ENCODE measurements around the gene OR1D5. TPM values are rescaled to one million over a fixed set of nuclear protein-coding genes. Genes with fewer than 3 reads are reported as not detected.
"Not testable (repeated sequence)": the region's sequence is repeated elsewhere in the genome, so short reads cannot be mapped to it uniquely, and the experiment has no call there.

Gene OR1D5
- polyA plus RNA-seq (2013, experiment 1 of 2), result not detected
- not detected for polyA plus RNA-seq (2013, experiment 2 of 2)

DNA sequence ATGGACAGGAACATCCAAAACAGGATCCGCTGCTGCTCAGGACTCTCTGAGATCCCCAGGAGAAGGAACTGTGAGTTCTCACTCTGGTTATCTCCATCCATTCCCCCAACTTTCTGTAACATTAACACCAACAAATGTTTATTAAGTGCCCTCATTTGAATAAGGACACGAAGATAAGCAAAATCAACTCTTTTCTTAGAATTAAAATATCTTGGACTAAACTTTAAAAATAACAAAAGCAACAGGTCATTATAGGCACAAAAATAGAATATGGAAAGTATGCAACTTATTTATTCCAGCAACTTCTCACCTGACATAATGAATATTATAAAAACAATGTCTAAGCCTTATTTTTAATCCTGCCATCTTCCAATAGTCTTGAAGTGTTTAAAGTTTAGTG lies at the start of gene OR1D5:
Gene OR1D5, minus strand, starts transcription at position 101 of the 400 bp plus-strand sequence. Its CDS starts 0 bp downstream, at position 101.
- H3K9ac ChIP-seq (ENCODE audit: low read depth, low read length); H3K4me3 ChIP-seq (ENCODE audit: low read length); H3K27ac ChIP-seq (ENCODE audit: low read depth, low read length); H3K9me3 ChIP-seq (ENCODE audit: insufficient read depth, low read depth, low read length); H3K36me3 ChIP-seq (ENCODE audit: insufficient read depth, low read length); H3K4me1 ChIP-seq (ENCODE audit: insufficient read depth, low read length); H3K27me3 ChIP-seq (ENCODE audit: insufficient read depth, low read length): not testable (repeated sequence)
- 100% methylated on average over 1 of the region's 2 CpGs for WGBS

DNA sequence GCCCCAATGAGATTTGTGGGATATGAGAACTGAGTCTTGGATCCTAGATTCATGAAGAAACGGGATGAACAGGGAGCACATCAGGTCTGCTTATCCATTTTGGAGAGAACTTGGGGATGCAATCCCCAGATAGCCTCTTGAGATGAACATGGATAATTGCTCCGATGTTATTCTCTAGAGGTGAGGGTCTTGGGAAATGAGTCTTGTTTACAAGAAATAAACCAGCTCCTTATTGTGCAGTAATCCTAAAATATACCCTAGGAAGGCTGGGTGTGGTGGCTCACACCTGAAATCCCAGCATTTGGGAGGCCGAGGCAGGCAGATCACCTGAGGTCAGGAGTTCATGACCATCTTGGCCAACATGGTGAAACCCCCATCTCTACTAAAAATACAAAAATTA lies 40.9 kb upstream of the OR1D5 start, which contains the start of gene OR1D2:
Gene OR1D2, minus strand, starts transcription at position 101 of the 400 bp plus-strand sequence. CDS start 11,426 bp downstream, outside the sequence.
- no peaks in the 10 kb centered on the region for H3K27me3 ChIP-seq (ENCODE audit: insufficient read depth, low read length)
- H3K4me3 ChIP-seq (ENCODE audit: low read length), result no peak within 1 kb of the TSS
- peaks cover 44% of the 10 kb centered on the region for H3K9me3 ChIP-seq (ENCODE audit: insufficient read depth, low read depth, low read length)
- no peaks in the 10 kb centered on the region for H3K36me3 ChIP-seq (ENCODE audit: insufficient read depth, low read length)
- no peaks in the 10 kb centered on the region for H3K4me1 ChIP-seq (ENCODE audit: insufficient read depth, low read length)
- H3K27ac ChIP-seq (ENCODE audit: low read depth, low read length), result no peak within 1 kb of the TSS
- WGBS, result 74% methylated on average over 3 of the region's 3 CpGs
- H3K9ac ChIP-seq (ENCODE audit: low read depth, low read length), result no peak within 1 kb of the TSS

GRCh38 chr17:3073850-3074249 lies 10.4 kb upstream of the OR1D5 start:
- not testable (repeated sequence) for H3K36me3 ChIP-seq (ENCODE audit: insufficient read depth, low read length); H3K27me3 ChIP-seq (ENCODE audit: insufficient read depth, low read length); H3K9ac ChIP-seq (ENCODE audit: low read depth, low read length); H3K4me3 ChIP-seq (ENCODE audit: low read length); H3K9me3 ChIP-seq (ENCODE audit: insufficient read depth, low read depth, low read length); H3K27ac ChIP-seq (ENCODE audit: low read depth, low read length); H3K4me1 ChIP-seq (ENCODE audit: insufficient read depth, low read length)
- 82% methylated on average over 4 of the region's 4 CpGs for WGBS

GRCh38 chr17:3065192-3065591 lies 1.8 kb upstream of the OR1D5 start:
- H3K4me1 ChIP-seq (ENCODE audit: insufficient read depth, low read length); H3K36me3 ChIP-seq (ENCODE audit: insufficient read depth, low read length); H3K9me3 ChIP-seq (ENCODE audit: insufficient read depth, low read depth, low read length); H3K9ac ChIP-seq (ENCODE audit: low read depth, low read length); H3K27ac ChIP-seq (ENCODE audit: low read depth, low read length); H3K27me3 ChIP-seq (ENCODE audit: insufficient read depth, low read length); H3K4me3 ChIP-seq (ENCODE audit: low read length): not testable (repeated sequence)
- WGBS, result no CpG with 5 or more reads among the region's 1 CpG

GRCh38 chr17:3062824-3063377 lies 506 bp downstream of the OR1D5 start:
- not testable (repeated sequence) for H3K36me3 ChIP-seq (ENCODE audit: insufficient read depth, low read length); H3K27ac ChIP-seq (ENCODE audit: low read depth, low read length); H3K4me1 ChIP-seq (ENCODE audit: insufficient read depth, low read length); H3K27me3 ChIP-seq (ENCODE audit: insufficient read depth, low read length); H3K4me3 ChIP-seq (ENCODE audit: low read length); H3K9ac ChIP-seq (ENCODE audit: low read depth, low read length); H3K9me3 ChIP-seq (ENCODE audit: insufficient read depth, low read depth, low read length)
- WGBS, result 80% methylated on average over 8 of the region's 8 CpGs

DNA sequence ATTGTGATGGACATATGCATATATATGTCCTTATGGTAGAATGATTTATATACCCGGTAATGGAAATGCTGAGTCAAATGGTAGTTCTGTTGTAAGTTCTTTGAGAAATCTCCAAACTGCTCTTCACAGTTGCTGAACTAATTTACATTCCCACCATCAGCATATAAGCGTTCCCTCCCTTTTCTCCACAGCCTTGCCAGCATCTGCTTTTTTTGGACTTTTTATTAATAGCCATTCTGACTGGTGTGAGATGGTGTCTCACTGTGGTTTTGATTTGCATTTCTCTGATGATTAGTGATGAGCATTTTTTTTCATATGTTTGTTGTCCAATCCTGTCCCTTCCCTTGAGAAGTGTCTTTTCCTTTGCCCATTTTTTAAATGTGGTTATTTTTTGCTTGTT lies 8.5 kb downstream of the OR1D5 start:
- H3K36me3 ChIP-seq (ENCODE audit: insufficient read depth, low read length); H3K27me3 ChIP-seq (ENCODE audit: insufficient read depth, low read length); H3K27ac ChIP-seq (ENCODE audit: low read depth, low read length); H3K9me3 ChIP-seq (ENCODE audit: insufficient read depth, low read depth, low read length); H3K9ac ChIP-seq (ENCODE audit: low read depth, low read length); H3K4me3 ChIP-seq (ENCODE audit: low read length); H3K4me1 ChIP-seq (ENCODE audit: insufficient read depth, low read length): not testable (repeated sequence)
- WGBS, result no CpG with 5 or more reads among the region's 2 CpGs

DNA sequence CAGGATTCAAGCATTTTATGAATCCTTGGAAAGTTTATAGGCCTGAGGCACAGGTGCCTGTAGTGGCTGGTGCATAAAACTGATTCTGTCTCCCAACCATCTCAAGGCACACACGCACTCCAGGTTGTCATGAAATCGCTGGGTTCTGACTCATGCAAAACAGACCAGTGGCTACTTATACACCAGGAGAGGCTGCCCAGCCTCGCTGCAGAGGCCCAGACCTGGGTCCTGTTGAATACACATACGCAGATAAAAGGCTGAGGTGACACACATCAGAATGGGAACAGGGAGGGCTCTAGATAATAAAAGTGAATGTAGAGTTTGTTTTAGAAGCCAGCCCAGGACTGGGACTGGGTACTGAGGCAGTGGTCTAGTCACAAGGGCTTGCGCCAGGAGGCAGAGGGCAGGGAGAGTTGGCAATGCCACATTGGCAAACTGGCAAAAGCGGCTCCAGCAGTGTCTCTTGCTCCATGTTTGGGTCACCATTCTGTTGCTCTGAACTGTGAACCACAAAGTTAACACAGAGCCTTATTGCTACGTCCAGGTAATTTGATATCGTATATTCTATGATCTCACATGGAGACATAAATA lies 13.6 kb downstream of the OR1D5 start:
- Histone ChIP-seq H3K27ac (ENCODE audit: low read depth, low read length) (no peak overlapping the region), H3K4me1 (ENCODE audit: insufficient read depth, low read length) (0 out of 2 replicates have a peak, but pooled peaks cover 3% of the 10 kb centered on the region), H3K9me3 (ENCODE audit: insufficient read depth, low read depth, low read length) (no peaks in the 10 kb centered on the region), H3K27me3 (ENCODE audit: insufficient read depth, low read length) (no peaks in the 10 kb centered on the region), H3K4me3 (ENCODE audit: low read length) (peak overlapping the region; percentile 60), H3K9ac (ENCODE audit: low read depth, low read length) (0 out of 2 replicates have a peak overlapping the region, but pooled peaks have one; percentile 48), H3K36me3 (ENCODE audit: insufficient read depth, low read length) (no peaks in the 10 kb centered on the region)
- 95% methylated on average over 8 of the region's 8 CpGs for WGBS

DNA sequence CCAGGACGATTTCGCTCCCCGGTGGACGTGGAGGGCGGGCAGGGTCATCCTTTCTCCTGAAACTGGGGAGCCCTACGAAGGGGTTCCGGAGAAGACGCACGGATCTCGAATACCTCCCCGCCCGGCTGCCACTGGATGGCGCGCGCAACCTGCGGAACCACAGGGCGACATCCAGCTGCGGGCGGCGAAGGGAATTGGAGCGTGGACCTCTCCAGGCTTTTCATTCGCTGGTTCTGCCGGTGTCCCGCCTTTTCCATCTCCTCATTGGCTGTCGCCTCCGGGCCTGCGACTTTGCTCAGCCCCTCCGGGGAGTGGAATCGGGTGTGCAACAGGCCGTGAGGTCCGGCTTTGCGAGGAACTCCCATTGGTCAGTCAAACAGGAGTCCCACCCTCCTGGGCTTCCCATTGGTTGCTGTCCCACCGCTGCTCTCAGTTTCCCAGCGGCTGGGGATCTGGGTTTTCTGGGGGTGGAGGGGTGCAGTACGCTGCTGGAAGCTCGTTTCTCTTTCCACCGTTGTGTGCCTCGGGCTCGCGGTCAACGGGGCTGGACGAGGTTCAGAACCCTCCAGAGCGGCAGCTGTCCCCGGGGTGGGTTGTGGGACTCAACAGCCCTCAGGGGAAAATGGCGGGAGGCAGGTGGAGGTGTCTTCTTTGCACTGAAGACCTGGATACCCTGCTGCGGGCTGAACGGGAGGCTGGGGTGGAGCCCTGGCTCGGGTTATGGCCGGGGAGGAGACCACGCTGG lies 14.5 kb downstream of the OR1D5 start:
- WGBS, result 2% methylated on average over 50 of the region's 50 CpGs

GRCh38 chr17:3046753-3047152 lies 16.7 kb downstream of the OR1D5 start:
- no peak overlapping the region for H3K9ac ChIP-seq (ENCODE audit: low read depth, low read length)
- H3K27me3 ChIP-seq (ENCODE audit: insufficient read depth, low read length), result no peaks in the 10 kb centered on the region
- H3K4me1 ChIP-seq (ENCODE audit: insufficient read depth, low read length), result 0 out of 2 replicates have a peak, but pooled peaks cover 3% of the 10 kb centered on the region
- no peaks in the 10 kb centered on the region for H3K36me3 ChIP-seq (ENCODE audit: insufficient read depth, low read length)
- H3K4me3 ChIP-seq (ENCODE audit: low read length), result no peak overlapping the region
- no peak overlapping the region for H3K27ac ChIP-seq (ENCODE audit: low read depth, low read length)
- peaks cover 17% of the 10 kb centered on the region for H3K9me3 ChIP-seq (ENCODE audit: insufficient read depth, low read depth, low read length)
- WGBS, result 75% methylated on average over 1 of the region's 3 CpGs

More for the DNA sequence above, 14.5 kb downstream of the OR1D5 start:
- peak overlapping the region; percentile 61 for H3K9ac ChIP-seq (ENCODE audit: low read depth, low read length)
- H3K36me3 ChIP-seq (ENCODE audit: insufficient read depth, low read length), result no peaks in the 10 kb centered on the region
- H3K9me3 ChIP-seq (ENCODE audit: insufficient read depth, low read depth, low read length), result peaks cover 5% of the 10 kb centered on the region
- peak overlapping the region; percentile 60 for H3K4me3 ChIP-seq (ENCODE audit: low read length)
- 0 out of 2 replicates have a peak, but pooled peaks cover 3% of the 10 kb centered on the region for H3K4me1 ChIP-seq (ENCODE audit: insufficient read depth, low read length)
- no peaks in the 10 kb centered on the region for H3K27me3 ChIP-seq (ENCODE audit: insufficient read depth, low read length)
- H3K27ac ChIP-seq (ENCODE audit: low read depth, low read length), result peak overlapping the region; percentile 54

DNA sequence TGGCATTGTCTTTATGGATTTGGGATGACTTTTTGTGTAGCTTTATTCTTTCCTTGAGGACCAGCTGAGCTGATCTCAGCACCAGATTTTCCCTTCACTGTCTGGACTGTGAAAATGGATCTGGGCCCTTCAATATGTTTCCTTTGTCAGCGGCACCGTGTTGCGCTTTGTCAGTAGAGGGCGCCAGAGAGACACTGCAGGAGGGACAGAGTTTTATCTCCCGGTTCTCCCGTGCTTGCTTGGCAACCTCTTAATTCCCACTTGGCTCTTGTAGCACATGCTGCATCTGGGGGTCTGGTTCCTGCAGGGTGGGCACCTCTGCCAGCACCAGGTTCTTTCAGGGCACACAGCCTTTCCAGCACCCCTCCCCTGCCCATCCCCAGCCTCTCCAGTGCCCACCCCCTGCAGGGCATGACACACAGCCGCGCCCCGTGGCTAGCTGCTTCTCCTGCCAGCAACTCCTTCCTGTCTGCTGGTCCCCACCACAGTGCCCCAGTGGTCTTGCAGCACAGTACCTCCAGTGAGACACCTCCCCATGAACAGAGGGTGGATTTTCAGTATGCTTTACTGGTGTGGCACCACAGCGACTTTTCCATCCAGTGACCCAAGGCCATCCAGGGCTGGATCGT lies 19.6 kb downstream of the OR1D5 start:
- WGBS, result 56% methylated on average over 11 of the region's 11 CpGs
- H3K36me3 ChIP-seq (ENCODE audit: insufficient read depth, low read length), result no peaks in the 10 kb centered on the region
- H3K9ac ChIP-seq (ENCODE audit: low read depth, low read length), result no peak overlapping the region
- H3K27ac ChIP-seq (ENCODE audit: low read depth, low read length), result no peak overlapping the region
- no peaks in the 10 kb centered on the region for H3K27me3 ChIP-seq (ENCODE audit: insufficient read depth, low read length)
- H3K9me3 ChIP-seq (ENCODE audit: insufficient read depth, low read depth, low read length), result peaks cover 17% of the 10 kb centered on the region
- H3K4me1 ChIP-seq (ENCODE audit: insufficient read depth, low read length), result no peaks in the 10 kb centered on the region
- no peak overlapping the region for H3K4me3 ChIP-seq (ENCODE audit: low read length)

DNA sequence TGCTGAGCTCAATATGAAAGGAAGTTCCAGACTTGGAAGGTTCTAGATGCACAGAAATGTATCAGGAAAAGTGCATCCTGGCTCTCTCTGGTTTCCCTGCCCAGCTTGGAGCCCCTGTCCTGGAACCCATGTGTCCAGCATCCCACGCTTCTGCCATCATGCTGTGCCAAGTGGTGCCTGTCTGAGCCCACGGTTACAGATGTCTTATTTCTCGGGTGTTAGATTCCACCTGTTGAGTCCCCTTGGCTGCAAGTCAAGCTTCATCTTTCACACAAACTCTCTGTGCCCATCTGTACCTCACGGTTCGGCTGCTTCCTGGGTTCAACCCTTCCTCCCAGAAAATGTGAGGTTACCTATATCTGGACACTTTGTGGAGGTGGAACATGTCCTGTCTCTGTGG lies 22.5 kb downstream of the OR1D5 start:
- peaks cover 17% of the 10 kb centered on the region for H3K9me3 ChIP-seq (ENCODE audit: insufficient read depth, low read depth, low read length)
- no peak overlapping the region for H3K4me3 ChIP-seq (ENCODE audit: low read length)

More for the DNA sequence above, 22.5 kb downstream of the OR1D5 start:
- H3K9ac ChIP-seq (ENCODE audit: low read depth, low read length), result no peak overlapping the region
- 94% methylated on average over 5 of the region's 5 CpGs for WGBS
- H3K27me3 ChIP-seq (ENCODE audit: insufficient read depth, low read length), result no peaks in the 10 kb centered on the region
- H3K27ac ChIP-seq (ENCODE audit: low read depth, low read length), result no peak overlapping the region
- H3K36me3 ChIP-seq (ENCODE audit: insufficient read depth, low read length), result no peaks in the 10 kb centered on the region
- no peaks in the 10 kb centered on the region for H3K4me1 ChIP-seq (ENCODE audit: insufficient read depth, low read length)
